HepG2 (cell line): ENCODE measurements around the gene HS3ST5. TPM values are rescaled to one million over a fixed set of nuclear protein-coding genes. Genes with fewer than 3 reads are reported as not detected.

Source experiments
- CEBPG ChIP-seq: IDR thresholded peaks from 2 replicates; pipeline ENCODE4 v1.6.1; 2016
- HDAC2 ChIP-seq: sonication (generic); formaldehyde crosslinking; IDR thresholded peaks from 2 replicates; pipeline ENCODE4 v1.4.0; 2020; ENCODE audit warnings: missing genetic modification reagents
- HIVEP1 ChIP-seq: sonication (generic); formaldehyde crosslinking; IDR thresholded peaks from 2 replicates; pipeline ENCODE4 v1.4.0; 2020; ENCODE audit warnings: mild to moderate bottlenecking, missing genetic modification reagents
- HNRNPLL ChIP-seq: fragments of 200-400 bp; formaldehyde crosslinking; IDR thresholded peaks from 2 replicates; pipeline ENCODE4 v1.6.1; 2017; ENCODE audit warnings: mild to moderate bottlenecking, low read depth, low read length; ENCODE audit not compliant: poor library complexity, severe bottlenecking
- MBD4 ChIP-seq: IDR thresholded peaks from 2 replicates; pipeline ENCODE4 v1.6.1; 2012; ENCODE audit warnings: low read length, inconsistent platforms, borderline replicate concordance
- MED1 ChIP-seq: sonication (generic); formaldehyde crosslinking; IDR thresholded peaks from 2 replicates; pipeline ENCODE4 v1.4.0; 2020; ENCODE audit warnings: missing genetic modification reagents
- MED13 ChIP-seq: sonication (generic); formaldehyde crosslinking; IDR thresholded peaks from 2 replicates; pipeline ENCODE4 v1.5.0; 2020; ENCODE audit warnings: missing genetic modification reagents
- MNT ChIP-seq: fragments of 450-650 bp; IDR thresholded peaks from 2 replicates; pipeline ENCODE4 v1.6.1; 2016
- PHF5A ChIP-seq: IDR thresholded peaks from one replicate; pipeline ENCODE4 v1.6.1; 2018; ENCODE audit warnings: low read depth, missing genetic modification reagents; ENCODE audit not compliant: unreplicated experiment
- PPARG ChIP-seq: conservative IDR thresholded peaks from 2 replicates; pipeline ENCODE4 v1.6.1; 2016; ENCODE audit warnings: missing biosample characterization, missing genetic modification reagents
- RARA ChIP-seq: IDR thresholded peaks from 2 replicates; pipeline ENCODE4 v1.6.1; 2016; ENCODE audit warnings: missing genetic modification reagents, missing compliant biosample characterization
- RERE ChIP-seq: IDR thresholded peaks from 2 replicates; pipeline ENCODE4 v1.6.1; 2016; ENCODE audit warnings: low read depth, missing genetic modification reagents, missing compliant biosample characterization
- SNAPC2 ChIP-seq: sonication (generic); formaldehyde crosslinking; IDR thresholded peaks from 2 replicates; pipeline ENCODE4 v1.8.1; 2022; ENCODE audit warnings: mild to moderate bottlenecking, missing genetic modification reagents
- TARDBP ChIP-seq: sonication (generic); formaldehyde crosslinking; IDR thresholded peaks from 2 replicates; pipeline ENCODE4 v1.8.0; 2022; ENCODE audit warnings: mild to moderate bottlenecking, missing genetic modification reagents
- ZNF253 ChIP-seq: sonication (generic); formaldehyde crosslinking; IDR thresholded peaks from 2 replicates; pipeline ENCODE4 v1.8.0; 2022; ENCODE audit warnings: mild to moderate bottlenecking, missing genetic modification reagents, borderline replicate concordance
- ZNF264 ChIP-seq: sonication (generic); formaldehyde crosslinking; IDR thresholded peaks from 2 replicates; pipeline ENCODE4 v1.4.0; 2020; ENCODE audit warnings: missing genetic modification reagents
- ZNF746 ChIP-seq: sonication (generic); formaldehyde crosslinking; IDR thresholded peaks from 2 replicates; pipeline ENCODE4 v1.8.0; 2022; ENCODE audit warnings: mild to moderate bottlenecking, missing genetic modification reagents
- ZSCAN12 ChIP-seq: sonication (generic); formaldehyde crosslinking; IDR thresholded peaks from 2 replicates; pipeline ENCODE4 v1.9.0; 2021; ENCODE audit warnings: mild to moderate bottlenecking, missing genetic modification reagents
- polyA plus RNA-seq, 8 experiments: library from polyadenylated mRNA; depleted of rRNA in 3 of 8; stranded (reverse) in 7 of 8; unstranded in 1 of 8; fragments of >200 nt; fragmentation: Illumina TruSeq in 4 of 8; extraction: Trizol in 4 of 8; gene quantifications; 2 replicates each; pipeline versions ENCODE4 v1.2.1 to v1.2.3, GENCODE V29; 2011 to 2016; ENCODE audit warnings: low read depth in 4 of 8, missing spikeins in 1 of 8, mixed read lengths in 1 of 8; ENCODE audit not compliant: insufficient read depth in 1 of 8
- total RNA-seq, 5 experiments: library from RNA; depleted of rRNA; stranded (reverse); fragments of >200 nt; fragmentation: Illumina TruSeq; extraction: Trizol; gene quantifications; 2 replicates each; pipeline ENCODE4 v1.2.3, GENCODE V29; 2016; ENCODE audit warnings: low read depth in 1 of 5

The HS3ST5 gene
- total and polyA plus RNA-seq, 2 of the 13 experiments (the other 11 are each of a cell fraction or from before 2014, with no cell fraction given): 1.1 to 1.6 TPM

GRCh38 chr6:114170372-114170771 lies 172.5 kb downstream of the HS3ST5 start (continued):
- TF ChIP-seq RERE: no peak
- peak; percentile 52 for TF ChIP-seq MED1 (CRISPR knock-in tag)
- no peak for TF ChIP-seq HIVEP1
- no peak for TF ChIP-seq MNT
- TF ChIP-seq ZNF264: 0 out of 2 replicates have a peak, but pooled peaks have one; percentile 25
- no peak for TF ChIP-seq SNAPC2 (CRISPR knock-in tag)
- peak; percentile 41; the same call in 1 of the 2 replicates for TF ChIP-seq RARA (CRISPR knock-in tag)
- no peak for TF ChIP-seq ZNF253 (CRISPR knock-in tag)
- no peak for TF ChIP-seq TARDBP
- TF ChIP-seq MBD4: no peak
- no peak for TF ChIP-seq HNRNPLL
- no peak for TF ChIP-seq ZNF746
- TF ChIP-seq HDAC2 (CRISPR knock-in tag): 0 out of 2 replicates have a peak, but pooled peaks have one; percentile 7
- TF ChIP-seq MED13 (CRISPR knock-in tag): no peak
- 0 out of 2 replicates have a peak, but pooled peaks have one; percentile 40 for TF ChIP-seq PPARG (CRISPR knock-in tag)
- TF ChIP-seq CEBPG (CRISPR knock-in tag): peak; percentile 49; the same call in 1 of the 2 replicates
- no peak for TF ChIP-seq ZSCAN12 (CRISPR knock-in tag)
- no peak for TF ChIP-seq PHF5A (CRISPR knock-in tag)
